OCI-LY3 (cell line): ENCODE measurements around the gene PABPN1.

Experiments
- H2AFZ ChIP-seq: fragments of 200-600, 300-600 bp; shearing (Covaris generic); 2 replicates; pipeline ENCODE4 v1.6.0; 2014; ENCODE audit warnings: antibody characterized with exemption, low read depth, low read length
- H3K27ac ChIP-seq: fragments of 200-600, 300-600 bp; sonication (generic); 2 replicates; pipeline ENCODE4 v1.5.1; 2014; ENCODE audit warnings: mild to moderate bottlenecking, low read length, moderate library complexity, mixed read lengths
- H3K27me3 ChIP-seq: fragments of 200-600, 300-600 bp; sonication (generic); 2 replicates; pipeline ENCODE4 v1.6.1; 2014; ENCODE audit warnings: low read depth, low read length, mixed read lengths
- H3K36me3 ChIP-seq: fragments of 200-600, 300-600 bp; sonication (generic); replicated peaks from 2 replicates; pipeline ENCODE3; 2014; ENCODE audit warnings: low read depth, low read length, mixed read lengths
- H3K4me1 ChIP-seq: fragments of 300-600, 200-600 bp; sonication (generic); 2 replicates; pipeline ENCODE4 v1.6.1; 2014; ENCODE audit warnings: low read length, mixed read lengths
- H3K4me2 ChIP-seq: fragments of 200-600, 300-600 bp; sonication (generic); 2 replicates; pipeline ENCODE4 v1.6.1; 2014; ENCODE audit warnings: low read length, mixed read lengths
- H3K4me3 ChIP-seq: fragments of 300-600, 200-600 bp; sonication (generic); 2 replicates; pipeline ENCODE4 v1.5.1; 2014; ENCODE audit warnings: antibody characterized with exemption, mild to moderate bottlenecking, low read length, moderate library complexity
- H3K79me2 ChIP-seq: fragments of 300-600, 200-600 bp; shearing (Covaris generic); 2 replicates; pipeline ENCODE4 v1.6.1; 2014; ENCODE audit warnings: mild to moderate bottlenecking, low read length, mixed read lengths
- H3K9ac ChIP-seq: fragments of 300-600, 200-600 bp; shearing (Covaris generic); 2 replicates; pipeline ENCODE4 v1.6.0; 2014; ENCODE audit warnings: mild to moderate bottlenecking, low read length, moderate library complexity
- H3K9me3 ChIP-seq: fragments of 200-600, 300-600 bp; shearing (Covaris generic); 2 replicates; pipeline ENCODE4 v1.6.1; 2014; ENCODE audit warnings: low read length, mixed read lengths; ENCODE audit not compliant: insufficient read depth
- H4K20me1 ChIP-seq: fragments of 200-600, 300-600 bp; sonication (generic); 2 replicates; pipeline ENCODE4 v1.6.1; 2016; ENCODE audit warnings: low read length, mixed read lengths; ENCODE audit not compliant: insufficient read depth
- EZH2phosphoT487 ChIP-seq: fragments of 200-600 bp; shearing (Covaris generic); IDR thresholded peaks from 2 replicates; pipeline ENCODE4 v1.6.1; 2018; ENCODE audit warnings: antibody characterized with exemption, mixed run types, low read depth
- TF ChIP-seq, protein P1 (sequence below): fragments of 200-600, 300-600 bp; sonication (generic); IDR thresholded peaks from 2 replicates; pipeline ENCODE4 v1.5.1; 2014; ENCODE audit warnings: antibody characterized with exemption, low read length, low read depth

The PABPN1 gene

GRCh38 chr14:23344481-23344880 is 23.2 kb downstream of the PABPN1 start:
- Histone ChIP-seq H3K27ac (no peak overlapping the region), H4K20me1 (no peaks in the 10 kb centered on the region), H2AFZ (peak overlapping the region; percentile 12; the same call in 1 of the 2 replicates), H3K9me3 (peaks cover 14% of the 10 kb centered on the region; the same call in 1 of the 2 replicates), H3K4me1 (no peaks in the 10 kb centered on the region), H3K79me2 (no peaks in the 10 kb centered on the region), H3K4me3 (no peak overlapping the region), H3K9ac (no peak overlapping the region), H3K27me3 (no peaks in the 10 kb centered on the region; the same call in 1 of the 2 replicates), H3K36me3 (no peaks in the 10 kb centered on the region), H3K4me2 (no peak overlapping the region)
- no peak for TF ChIP-seq EZH2phosphoT487
- TF ChIP-seq, protein P1, sequence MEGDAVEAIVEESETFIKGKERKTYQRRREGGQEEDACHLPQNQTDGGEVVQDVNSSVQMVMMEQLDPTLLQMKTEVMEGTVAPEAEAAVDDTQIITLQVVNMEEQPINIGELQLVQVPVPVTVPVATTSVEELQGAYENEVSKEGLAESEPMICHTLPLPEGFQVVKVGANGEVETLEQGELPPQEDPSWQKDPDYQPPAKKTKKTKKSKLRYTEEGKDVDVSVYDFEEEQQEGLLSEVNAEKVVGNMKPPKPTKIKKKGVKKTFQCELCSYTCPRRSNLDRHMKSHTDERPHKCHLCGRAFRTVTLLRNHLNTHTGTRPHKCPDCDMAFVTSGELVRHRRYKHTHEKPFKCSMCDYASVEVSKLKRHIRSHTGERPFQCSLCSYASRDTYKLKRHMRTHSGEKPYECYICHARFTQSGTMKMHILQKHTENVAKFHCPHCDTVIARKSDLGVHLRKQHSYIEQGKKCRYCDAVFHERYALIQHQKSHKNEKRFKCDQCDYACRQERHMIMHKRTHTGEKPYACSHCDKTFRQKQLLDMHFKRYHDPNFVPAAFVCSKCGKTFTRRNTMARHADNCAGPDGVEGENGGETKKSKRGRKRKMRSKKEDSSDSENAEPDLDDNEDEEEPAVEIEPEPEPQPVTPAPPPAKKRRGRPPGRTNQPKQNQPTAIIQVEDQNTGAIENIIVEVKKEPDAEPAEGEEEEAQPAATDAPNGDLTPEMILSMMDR, result no peak

DNA sequence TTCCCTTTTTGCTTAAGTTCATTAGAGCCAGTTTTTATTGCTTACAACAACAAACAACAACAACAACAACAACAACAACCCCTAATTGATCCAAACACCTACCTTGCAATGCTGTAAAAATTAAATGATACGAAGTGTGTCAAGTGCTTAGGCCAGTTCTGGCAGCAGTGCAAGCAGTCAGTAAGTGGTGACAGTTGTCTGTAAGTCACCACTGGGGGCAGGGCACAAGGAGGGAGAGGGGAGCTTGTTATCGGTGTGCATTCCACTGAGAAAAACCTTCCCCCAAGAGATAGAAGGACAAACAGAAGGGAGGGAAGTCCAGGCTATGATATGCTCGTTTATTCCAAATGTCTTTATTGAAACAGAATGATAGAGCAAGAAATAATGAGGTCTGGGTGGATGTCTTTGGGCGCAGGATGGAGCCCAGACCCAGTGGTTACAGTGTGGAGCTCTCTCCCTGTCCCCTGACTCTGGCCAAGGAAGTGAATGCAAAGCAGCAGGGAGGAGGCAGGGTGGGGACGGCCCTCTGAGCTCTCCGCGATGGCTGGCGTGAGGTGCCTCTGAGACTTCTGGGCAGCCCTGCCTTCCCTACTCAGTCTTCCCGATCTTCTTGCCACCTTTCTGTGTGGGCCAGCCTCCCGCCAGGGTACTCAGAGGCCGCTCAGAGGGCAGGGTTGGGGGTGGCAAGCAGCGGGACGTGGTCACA is 24.9 kb downstream of the PABPN1 start:
- no peak overlapping the region for H3K4me2 ChIP-seq
- H3K27me3 ChIP-seq, result no peaks in the 10 kb centered on the region; the same call in 1 of the 2 replicates
- H3K36me3 ChIP-seq, result no peaks in the 10 kb centered on the region
- H3K27ac ChIP-seq, result no peak overlapping the region
- H2AFZ ChIP-seq, result no peak overlapping the region
- H3K9ac ChIP-seq, result no peak overlapping the region
- no peaks in the 10 kb centered on the region for H3K4me1 ChIP-seq
- no peak overlapping the region for H3K4me3 ChIP-seq
- H3K79me2 ChIP-seq, result no peaks in the 10 kb centered on the region
- H3K9me3 ChIP-seq, result 0 out of 2 replicates have a peak, but pooled peaks cover 2% of the 10 kb centered on the region
- TF ChIP-seq, protein P1, result no peak
- no peak for TF ChIP-seq EZH2phosphoT487
- no peaks in the 10 kb centered on the region for H4K20me1 ChIP-seq

DNA sequence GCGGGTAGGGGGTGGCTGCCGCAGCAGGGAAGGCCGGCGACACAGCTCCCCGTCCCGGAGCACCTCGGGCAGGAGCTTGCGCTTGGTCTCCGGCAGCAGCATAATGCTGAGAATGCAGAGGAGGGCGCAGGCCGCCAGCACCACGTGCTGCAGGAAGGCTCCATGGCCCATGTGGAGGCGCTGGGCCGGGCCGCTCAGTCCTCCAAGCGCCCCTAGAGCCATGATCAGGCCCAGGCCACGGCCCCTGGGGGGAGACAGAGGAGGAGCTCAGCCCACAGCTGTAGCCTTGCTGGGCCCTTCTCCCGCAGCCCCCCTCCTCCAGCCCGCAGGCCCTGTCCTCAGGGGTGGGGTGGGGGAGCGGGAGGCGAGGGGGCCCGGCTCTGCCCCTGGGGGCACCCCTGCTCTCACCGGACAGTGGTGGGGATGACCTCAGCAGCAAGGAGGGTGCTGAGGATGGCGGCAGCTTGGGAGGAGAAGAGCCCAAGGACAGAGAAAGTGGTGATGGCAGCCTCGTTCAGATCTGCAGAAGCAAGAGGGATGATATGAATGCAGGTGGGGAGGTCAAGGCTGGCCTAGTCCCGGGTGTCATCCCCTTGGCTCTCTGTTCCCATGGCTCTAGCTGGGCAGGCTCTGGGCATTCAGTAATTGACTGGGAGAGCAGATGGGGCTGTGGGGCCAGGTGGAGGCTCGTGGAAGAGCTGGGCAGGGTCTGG is 25.6 kb downstream of the PABPN1 start:
- H3K36me3 ChIP-seq, result no peaks in the 10 kb centered on the region
- H2AFZ ChIP-seq, result no peak overlapping the region
- H3K4me3 ChIP-seq, result no peak overlapping the region
- TF ChIP-seq EZH2phosphoT487, result no peak
- TF ChIP-seq, protein P1, result no peak
- no peaks in the 10 kb centered on the region for H3K4me1 ChIP-seq
- no peak overlapping the region for H3K27ac ChIP-seq
- H3K4me2 ChIP-seq, result no peak overlapping the region
- H3K9ac ChIP-seq, result no peak overlapping the region
- H3K9me3 ChIP-seq, result no peaks in the 10 kb centered on the region
- H3K27me3 ChIP-seq, result no peaks in the 10 kb centered on the region; the same call in 1 of the 2 replicates
- no peaks in the 10 kb centered on the region for H4K20me1 ChIP-seq
- H3K79me2 ChIP-seq, result no peaks in the 10 kb centered on the region
